ENCODE data around the gene HLA-DPB1.
A peak's percentile ranks its signal among the peaks of the same experiment; 100 is the strongest.

Gene HLA-DPB1

GRCh38 chr6:33105386-33105785 lies 29.6 kb downstream of the HLA-DPB1 start:
- no peak for DNase-seq

- DNase-seq: no peak
Measured at GRCh38 chr6:33105916-33106871, 30.4 kb downstream of the HLA-DPB1 start.

- no peak for DNase-seq
Measured at GRCh38 chr6:33107641-33108040, 31.9 kb downstream of the HLA-DPB1 start.

- DNase-seq: no peak
Measured at GRCh38 chr6:33108307-33108706, 32.5 kb downstream of the HLA-DPB1 start.

GRCh38 chr6:33112148-33112547 lies 36.4 kb downstream of the HLA-DPB1 start:
- DNase-seq: peak; percentile 39

GRCh38 chr6:33113755-33114154 lies 38.0 kb downstream of the HLA-DPB1 start:
- DNase-seq: no peak

- no peak for DNase-seq
Measured at GRCh38 chr6:33114406-33114805, 38.6 kb downstream of the HLA-DPB1 start.

GRCh38 chr6:33116417-33116816 lies 40.6 kb downstream of the HLA-DPB1 start:
- no peak for DNase-seq

- no peak for DNase-seq
Measured at GRCh38 chr6:33116841-33117711, 41.3 kb downstream of the HLA-DPB1 start.

- DNase-seq: no peak
Measured at GRCh38 chr6:33117811-33118277, 42.1 kb downstream of the HLA-DPB1 start.

- peak; percentile 20 for DNase-seq
Measured at GRCh38 chr6:33118525-33119123, 42.8 kb downstream of the HLA-DPB1 start.

- no peak for DNase-seq
Measured at GRCh38 chr6:33120001-33120400, 44.2 kb downstream of the HLA-DPB1 start.

- DNase-seq: no peak
Measured at GRCh38 chr6:33123181-33123580, 47.4 kb downstream of the HLA-DPB1 start.

- DNase-seq: peak; percentile 31
Measured at GRCh38 chr6:33123732-33124524, 48.1 kb downstream of the HLA-DPB1 start.

- no peak for DNase-seq
Measured at GRCh38 chr6:33124525-33124901, 48.7 kb downstream of the HLA-DPB1 start.

GRCh38 chr6:33124947-33125346 lies 49.2 kb downstream of the HLA-DPB1 start:
- DNase-seq: no peak

GRCh38 chr6:33126101-33126714 lies 50.4 kb downstream of the HLA-DPB1 start:
- no peak for DNase-seq

GRCh38 chr6:33128318-33128717 lies 52.5 kb downstream of the HLA-DPB1 start:
- DNase-seq: no peak

- no peak for DNase-seq
Measured at GRCh38 chr6:33132081-33132524, 56.3 kb downstream of the HLA-DPB1 start.

- DNase-seq: no peak
Measured at GRCh38 chr6:33136310-33136900, 60.6 kb downstream of the HLA-DPB1 start.
